ENCODE measurements around the gene TREM1.
A peak's percentile ranks its signal among the peaks of the same experiment; 100 is the strongest.

The TREM1 gene

GRCh38 chr6:41278699-41279405 is 7.6 kb downstream of the TREM1 start:
- H3K27ac ChIP-seq: no peak overlapping the region
- peak; percentile 61 for TF ChIP-seq CTCF (conservative IDR thresholded peaks at IDR 0.05)
- no peak for TF ChIP-seq ZFX (IDR thresholded peaks at IDR 0.05)

GRCh38 chr6:41277605-41278004 is 8.9 kb downstream of the TREM1 start:
- no peak overlapping the region for H3K27ac ChIP-seq
- no peak for TF ChIP-seq CTCF (conservative IDR thresholded peaks at IDR 0.05)
- TF ChIP-seq ZFX (IDR thresholded peaks at IDR 0.05): no peak

- no peak overlapping the region for H3K27ac ChIP-seq
- TF ChIP-seq ZFX (IDR thresholded peaks at IDR 0.05) (no peak), CTCF (conservative IDR thresholded peaks at IDR 0.05) (no peak)
Observed at GRCh38 chr6:41275489-41275888, 11.0 kb downstream of the TREM1 start.

GRCh38 chr6:41274256-41274655 is 12.2 kb downstream of the TREM1 start:
- TF ChIP-seq ZFX (IDR thresholded peaks at IDR 0.05): no peak
- no peak overlapping the region for H3K27ac ChIP-seq

GRCh38 chr6:41273714-41274113 is 12.8 kb downstream of the TREM1 start:
- H3K27ac ChIP-seq: no peak overlapping the region
- no peak for TF ChIP-seq ZFX (IDR thresholded peaks at IDR 0.05)
- TF ChIP-seq CTCF (conservative IDR thresholded peaks at IDR 0.05): no peak

GRCh38 chr6:41272591-41273240 is 13.8 kb downstream of the TREM1 start:
- TF ChIP-seq ZFX (IDR thresholded peaks at IDR 0.05) (no peak), CTCF (conservative IDR thresholded peaks at IDR 0.05) (no peak)
- H3K27ac ChIP-seq: no peak overlapping the region

GRCh38 chr6:41271901-41272395 is 14.5 kb downstream of the TREM1 start:
- TF ChIP-seq ZFX (IDR thresholded peaks at IDR 0.05) (no peak), CTCF (conservative IDR thresholded peaks at IDR 0.05) (no peak)
- H3K27ac ChIP-seq: no peak overlapping the region
